ENCODE measurements around the gene CACNA2D2. TPM values are rescaled to one million over a fixed set of nuclear protein-coding genes. Genes with fewer than 3 reads are reported as not detected.
A peak's percentile ranks its signal among the peaks of the same experiment; 100 is the strongest.

CACNA2D2 gene
- total and polyA plus RNA-seq, 2 of the 13 experiments (the other 11 are each of a cell fraction or from before 2014, with no cell fraction given): not detected

- Histone ChIP-seq H3K9ac (ENCODE audit: insufficient read depth, low read depth, low read length) (no peak overlapping the region), H3K4me2 (ENCODE audit: low read depth, low read length) (no peak overlapping the region)
- intact Hi-C loops (cut with micrococcal nuclease; ENCODE audit: unreplicated experiment): no loop called here
Observed at GRCh38 chr3:50314816-50315215, 188.6 kb downstream of the CACNA2D2 start.

GRCh38 chr3:50314342-50314741 lies 189.1 kb downstream of the CACNA2D2 start:
- no TSS peak for BruUV-seq (replicated peaks)
- CTCF ChIA-PET (ENCODE audit: low intra/inter-chr PET ratio, low total read pairs): no interaction called here
- no peak overlapping the region for H2AFZ ChIP-seq (ENCODE audit: low read length)
- peaks cover 10% of the 10 kb centered on the region for H3K79me2 ChIP-seq (ENCODE audit: insufficient read depth, low read length)
- no peaks in the 10 kb centered on the region for H3K9me3 ChIP-seq (ENCODE audit: low read length)
- H3K4me1 ChIP-seq (ENCODE audit: insufficient read depth, low read length): peaks cover 42% of the 10 kb centered on the region
- H3K36me3 ChIP-seq (replicated peaks in 1 of 2; ENCODE audit: control insufficient read depth in 1 of 2, insufficient read depth in 2 of 2, low read length in 2 of 2): peaks cover 16 to 29% of the 10 kb centered on the region in 2 experiments
- 85% methylated on average over 3 of the region's 3 CpGs for WGBS (ENCODE audit: low lambda C conversion rate)
- POLR2A ChIA-PET: interaction anchor here (0.8 to 13.0 kb wide), 5 partner anchors 14 to 111 kb away, joined by 3 to 222 read pairs (median 3); partner anchors contain the start of genes GNAI2, HYAL1, HYAL3 and LSMEM2
- no peak overlapping the region for H3K4me3 ChIP-seq (replicated peaks in 1 of 3; ENCODE audit: insufficient read depth in 1 of 3, low read depth in 2 of 3, low read length in 3 of 3)
- FAIRE-seq (no peak), DNase-seq (ENCODE audit: low spot score) (no peak), ATAC-seq (no peak; the same call in 2 of the 3 replicates)
- no peak overlapping the region for H3K9ac ChIP-seq (ENCODE audit: insufficient read depth, low read depth, low read length)
- H4K20me1 ChIP-seq (ENCODE audit: insufficient read depth, low read length): no peaks in the 10 kb centered on the region
- peak overlapping the region; percentile 27 for H3K27ac ChIP-seq (ENCODE audit: extremely low read length, insufficient read depth, low read length)
- H3K4me2 ChIP-seq (ENCODE audit: low read depth, low read length): no peak overlapping the region
- in situ Hi-C loops (cut with HindIII; ENCODE audit: extremely low pct_ligation_motif_present, low pct_unique_long_range_greater_than_20kb): no loop called here
- no peaks in the 10 kb centered on the region for H3K27me3 ChIP-seq (ENCODE audit: control insufficient read depth in 1 of 2, insufficient read depth in 2 of 2, low read length in 2 of 2)
- intact Hi-C loops (cut with micrococcal nuclease; ENCODE audit: unreplicated experiment): no loop called here
- TF ChIP-seq ZBTB2 (CRISPR knock-in tag; IDR thresholded peaks at IDR 0.05; ENCODE audit: low read depth): no peak
- no peak for TF ChIP-seq ISL2 (CRISPR knock-in tag; IDR thresholded peaks at IDR 0.05)
- no peak for TF ChIP-seq ZNF577 (CRISPR knock-in tag; IDR thresholded peaks at IDR 0.05; ENCODE audit: borderline replicate concordance, low read depth)
- TF ChIP-seq SRY (CRISPR knock-in tag; IDR thresholded peaks at IDR 0.05): no peak
- TF ChIP-seq FOXJ3 (CRISPR knock-in tag; IDR thresholded peaks at IDR 0.05; ENCODE audit: borderline replicate concordance): no peak
- TF ChIP-seq THAP11 (CRISPR knock-in tag; IDR thresholded peaks at IDR 0.05): no peak
- TF ChIP-seq TRAFD1 (CRISPR knock-in tag; IDR thresholded peaks at IDR 0.05; ENCODE audit: borderline replicate concordance): no peak
- TF ChIP-seq SETDB1 (CRISPR knock-in tag; IDR thresholded peaks at IDR 0.05; ENCODE audit: borderline replicate concordance): no peak
- no peak for TF ChIP-seq TEF (CRISPR knock-in tag; IDR thresholded peaks at IDR 0.05)

More at GRCh38 chr3:50314816-50315215, 188.6 kb downstream of the CACNA2D2 start:
- 100% methylated on average over 4 of the region's 4 CpGs for WGBS (ENCODE audit: low lambda C conversion rate)
- in situ Hi-C loops (cut with HindIII; ENCODE audit: extremely low pct_ligation_motif_present, low pct_unique_long_range_greater_than_20kb): no loop called here
- BruUV-seq (replicated peaks): no TSS peak
- Histone ChIP-seq H2AFZ (ENCODE audit: low read length) (no peak overlapping the region), H3K4me1 (ENCODE audit: insufficient read depth, low read length) (peaks cover 42% of the 10 kb centered on the region), H3K4me3 (replicated peaks in 1 of 3; ENCODE audit: insufficient read depth in 1 of 3, low read depth in 2 of 3, low read length in 3 of 3) (no peak overlapping the region), H3K27ac (ENCODE audit: extremely low read length, insufficient read depth, low read length) (no peak overlapping the region), H4K20me1 (ENCODE audit: insufficient read depth, low read length) (no peaks in the 10 kb centered on the region), H3K9me3 (ENCODE audit: low read length) (no peaks in the 10 kb centered on the region), H3K27me3 (ENCODE audit: control insufficient read depth in 1 of 2, insufficient read depth in 2 of 2, low read length in 2 of 2) (no peaks in the 10 kb centered on the region), H3K36me3 (replicated peaks in 1 of 2; ENCODE audit: control insufficient read depth in 1 of 2, insufficient read depth in 2 of 2, low read length in 2 of 2) (peaks cover 16 to 32% of the 10 kb centered on the region in 2 experiments), H3K79me2 (ENCODE audit: insufficient read depth, low read length) (peaks cover 14% of the 10 kb centered on the region)
- no peak for FAIRE-seq
- ChIA-PET POLR2A (interaction anchor here (0.8 to 13.0 kb wide), 4 partner anchors 14 to 111 kb away, joined by 3 to 222 read pairs (median 6); partner anchors contain the start of genes GNAI2, HYAL1, HYAL3 and LSMEM2), CTCF (ENCODE audit: low intra/inter-chr PET ratio, low total read pairs) (no interaction called here)
- no peak for DNase-seq (ENCODE audit: low spot score)
- TF ChIP-seq ZNF263 (CRISPR knock-in tag; IDR thresholded peaks at IDR 0.05) (no peak), ZSCAN30 (CRISPR knock-in tag; IDR thresholded peaks at IDR 0.05) (no peak), SMARCE1 (IDR thresholded peaks at IDR 0.05; ENCODE audit: borderline replicate concordance) (no peak), ZNF335 (CRISPR knock-in tag; IDR thresholded peaks at IDR 0.05) (no peak), CAMTA2 (CRISPR knock-in tag; IDR thresholded peaks at IDR 0.05; ENCODE audit: borderline replicate concordance) (no peak), KDM5A (IDR thresholded peaks at IDR 0.05; ENCODE audit: borderline replicate concordance, low read length) (no peak)
- peak; percentile 9; the same call in 1 of the 3 replicates for ATAC-seq

All from HepG2 (cell line).